ENCODE measurements around the gene KDELR3. TPM values are rescaled to one million over a fixed set of nuclear protein-coding genes. Genes with fewer than 3 reads are reported as not detected.

KDELR3 gene
- total RNA-seq, 4 donors from 2014 or later: 2.6 to 19.7 (median 5.4) TPM

GRCh38 chr22:38481871-38482332 is 14.0 kb downstream of the KDELR3 start:
- WGBS, 2 donors (ENCODE audit: low coverage in 1 of 2): 71% methylated on average over 6 to 7 of the region's 8 CpGs
- Histone ChIP-seq H3K36me3 (peaks cover 15 to 73% of the 10 kb centered on the region in 2 donors), H3K4me3 (no peak overlapping the region), H3K4me1 (peaks cover 0 to 1% (median 0%) of the 10 kb centered on the region in 3 donors), H3K9me3 (no peaks in the 10 kb centered on the region), H3K27me3 (no peaks in the 10 kb centered on the region), H3K27ac (peak overlapping the region in 1 of 4 donors; percentile 11)
- TF ChIP-seq POLR2AphosphoS5 (IDR thresholded peaks at IDR 0.05) (peak; percentile 4), CTCF (IDR thresholded peaks at IDR 0.05) (no peak), POLR2A (IDR thresholded peaks at IDR 0.05) (no peak), EP300 (IDR thresholded peaks at IDR 0.05) (no peak)
- no peak for ATAC-seq

- Histone ChIP-seq H3K36me3 (peaks cover 15 to 82% of the 10 kb centered on the region in 2 donors), H3K27me3 (no peaks in the 10 kb centered on the region)
- no peak for TF ChIP-seq EP300 (IDR thresholded peaks at IDR 0.05)
- no peak for TF ChIP-seq CTCF (IDR thresholded peaks at IDR 0.05)
- TF ChIP-seq POLR2A (IDR thresholded peaks at IDR 0.05): no peak
- no peak for TF ChIP-seq POLR2AphosphoS5 (IDR thresholded peaks at IDR 0.05)
These were observed 14.9 kb downstream of the KDELR3 start for GRCh38 chr22:38482662-38483308.

GRCh38 chr22:38484244-38484643 is 16.3 kb downstream of the KDELR3 start:
- TF ChIP-seq POLR2A (IDR thresholded peaks at IDR 0.05): no peak
- TF ChIP-seq CTCF (IDR thresholded peaks at IDR 0.05): no peak
- no peak for TF ChIP-seq POLR2AphosphoS5 (IDR thresholded peaks at IDR 0.05)

More at GRCh38 chr22:38482662-38483308, 14.9 kb downstream of the KDELR3 start:
- ATAC-seq: no peak
- Histone ChIP-seq H3K4me1 (peaks cover 0 to 10% (median 0%) of the 10 kb centered on the region in 3 donors), H3K4me3 (no peak overlapping the region), H3K27ac (no peak overlapping the region), H3K9me3 (no peaks in the 10 kb centered on the region)
- 88 to 97% methylated on average over 2 to 6 of the region's 6 CpGs for WGBS, 2 donors (ENCODE audit: low coverage in 1 of 2)

GRCh38 chr22:38485783-38486182 is 17.9 kb downstream of the KDELR3 start:
- TF ChIP-seq POLR2AphosphoS5 (IDR thresholded peaks at IDR 0.05) (peak; percentile 7), CTCF (IDR thresholded peaks at IDR 0.05) (no peak)
- WGBS, 2 donors (ENCODE audit: low coverage in 1 of 2): 15 to 56% methylated on average over 3 to 5 of the region's 5 CpGs
- no peaks in the 10 kb centered on the region for H3K27me3 ChIP-seq
- H3K4me1 ChIP-seq: peaks cover 0 to 36% (median 5%) of the 10 kb centered on the region in 3 donors
- ATAC-seq: peak; percentile 42
- H3K36me3 ChIP-seq: peaks cover 15 to 100% of the 10 kb centered on the region in 2 donors
- H3K4me3 ChIP-seq: no peak overlapping the region
- no peaks in the 10 kb centered on the region for H3K9me3 ChIP-seq
- H3K27ac ChIP-seq: peak overlapping the region in 1 of 4 donors; percentile 18

More at GRCh38 chr22:38484244-38484643, 16.3 kb downstream of the KDELR3 start:
- no peak overlapping the region for H3K27ac ChIP-seq
- no peak overlapping the region for H3K4me3 ChIP-seq
- WGBS, 2 donors (ENCODE audit: low coverage in 1 of 2): 27 to 40% methylated on average over 1 of the region's 1 CpG
- no peaks in the 10 kb centered on the region for H3K27me3 ChIP-seq
- H3K4me1 ChIP-seq: peaks cover 0 to 21% (median 0%) of the 10 kb centered on the region in 3 donors
- H3K36me3 ChIP-seq: peaks cover 15 to 97% of the 10 kb centered on the region in 2 donors
- ATAC-seq: no peak
- no peaks in the 10 kb centered on the region for H3K9me3 ChIP-seq

- Histone ChIP-seq H3K36me3 (peaks cover 17 to 100% of the 10 kb centered on the region in 2 donors), H3K27ac (peak overlapping the region in 1 of 4 donors; percentile 39), H3K4me1 (peaks cover 4 to 58% (median 13%) of the 10 kb centered on the region in 3 donors), H3K9me3 (no peaks in the 10 kb centered on the region), H3K27me3 (no peaks in the 10 kb centered on the region), H3K4me3 (no peak overlapping the region)
- TF ChIP-seq CTCF (IDR thresholded peaks at IDR 0.05) (no peak), POLR2A (IDR thresholded peaks at IDR 0.05) (no peak), EP300 (IDR thresholded peaks at IDR 0.05) (no peak), POLR2AphosphoS5 (IDR thresholded peaks at IDR 0.05) (no peak)
- no peak for ATAC-seq
- WGBS, 2 donors (ENCODE audit: low coverage in 1 of 2): 35 to 75% methylated on average over 2 of the region's 6 CpGs
These were observed 20.1 kb downstream of the KDELR3 start for GRCh38 chr22:38487946-38488345.

Measured in gastroesophageal sphincter (tissue), 4 donors.